RPMI7951 (cell line): ENCODE results near the gene SCN5A. TPM values are rescaled to one million over a fixed set of nuclear protein-coding genes. Genes with fewer than 3 reads are reported as not detected.

Experiments
- DNase-seq: peaks from one replicate; pipeline ENCODE4 v3.0.0-alpha.2; 2012; ENCODE audit warnings: low read depth
- total RNA-seq: library from RNA; depleted of rRNA; stranded (reverse); fragments of >200 nt; shearing (Covaris generic); gene quantifications from 2 replicates; pipeline ENCODE4 v1.2.3, GENCODE V29; 2014

Gene SCN5A
- total RNA-seq, 1 experiment from 2014 or later, result under 0.01 TPM

DNA sequence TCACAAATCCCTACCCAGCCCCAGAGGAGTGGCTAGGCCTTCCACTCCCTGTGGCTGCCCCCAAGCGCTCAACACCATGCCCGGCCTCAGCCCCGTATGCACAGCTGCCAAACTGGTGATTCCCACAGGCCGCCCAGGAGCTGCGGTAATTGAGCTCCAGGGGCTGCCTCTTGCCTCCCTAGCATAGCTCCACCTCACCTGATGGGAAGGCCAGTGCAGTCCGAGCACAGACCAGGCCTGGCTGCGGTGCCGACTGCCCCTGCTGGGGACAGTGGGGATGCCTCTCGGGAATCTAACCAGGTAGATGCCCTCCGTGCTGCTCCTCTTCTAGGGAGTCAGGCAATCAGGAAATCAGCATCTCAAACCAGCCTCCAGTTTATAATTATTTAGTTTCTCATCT lies 25.9 kb downstream of the SCN5A start:
- DNase-seq, result no peak

DNA sequence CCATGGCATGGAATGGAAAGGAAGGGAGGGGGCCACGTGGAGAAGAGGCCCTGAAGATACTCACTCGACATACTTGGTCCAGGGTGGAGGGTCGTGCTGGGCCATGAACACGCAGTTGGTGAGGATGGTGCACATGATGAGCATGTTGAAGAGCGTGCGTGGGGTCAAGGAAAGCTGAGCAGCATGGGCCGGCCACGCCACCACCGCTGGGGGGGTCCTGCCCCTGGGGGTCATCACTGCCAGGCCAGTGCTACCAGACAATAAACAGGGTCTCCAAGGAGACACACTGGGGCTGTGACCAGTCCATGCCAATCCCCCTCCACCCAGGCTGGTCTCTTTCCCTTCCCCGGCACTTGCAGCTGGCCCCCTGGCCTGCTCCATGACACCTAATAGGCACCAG lies 27.2 kb downstream of the SCN5A start:
- no peak for DNase-seq

DNA sequence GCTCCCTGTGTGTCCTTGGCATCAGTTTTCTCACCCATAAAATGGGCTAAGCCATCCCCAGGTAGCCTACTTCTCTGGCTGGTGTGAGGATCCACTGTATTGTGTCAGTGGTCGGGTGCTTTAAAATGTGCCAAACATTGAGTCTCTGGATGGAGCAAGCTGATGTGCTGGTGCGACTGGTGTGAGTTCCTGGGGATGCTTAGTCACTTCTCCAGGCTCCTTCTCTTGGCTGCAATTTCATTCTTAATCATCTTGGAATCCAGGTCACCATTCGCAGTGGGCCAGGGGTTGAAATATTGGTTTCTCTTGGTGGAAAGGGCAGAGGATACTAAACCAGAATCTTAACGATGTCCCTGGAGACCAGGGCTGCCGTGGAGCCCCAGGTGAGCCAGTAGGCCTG lies 29.3 kb downstream of the SCN5A start:
- no peak for DNase-seq

DNA sequence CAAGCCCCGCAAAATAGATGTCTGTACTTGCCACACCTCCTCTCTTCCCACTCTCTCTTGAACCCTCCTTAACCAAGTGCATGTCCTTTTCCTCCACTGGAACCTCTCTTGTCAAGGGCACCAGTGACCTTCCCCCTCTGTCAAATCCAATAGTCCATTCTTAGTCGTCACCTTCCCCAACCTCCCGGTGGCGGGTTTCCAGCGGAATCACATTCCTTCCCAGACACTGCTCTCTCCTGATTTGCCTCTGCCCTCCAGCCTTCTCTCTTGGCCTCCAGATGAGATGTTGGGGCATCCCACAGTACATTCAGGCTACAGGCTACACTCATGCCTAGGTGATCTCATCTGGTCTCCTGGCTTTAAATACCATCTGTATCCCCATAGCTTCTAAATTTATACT lies 31.1 kb downstream of the SCN5A start:
- no peak for DNase-seq

DNA sequence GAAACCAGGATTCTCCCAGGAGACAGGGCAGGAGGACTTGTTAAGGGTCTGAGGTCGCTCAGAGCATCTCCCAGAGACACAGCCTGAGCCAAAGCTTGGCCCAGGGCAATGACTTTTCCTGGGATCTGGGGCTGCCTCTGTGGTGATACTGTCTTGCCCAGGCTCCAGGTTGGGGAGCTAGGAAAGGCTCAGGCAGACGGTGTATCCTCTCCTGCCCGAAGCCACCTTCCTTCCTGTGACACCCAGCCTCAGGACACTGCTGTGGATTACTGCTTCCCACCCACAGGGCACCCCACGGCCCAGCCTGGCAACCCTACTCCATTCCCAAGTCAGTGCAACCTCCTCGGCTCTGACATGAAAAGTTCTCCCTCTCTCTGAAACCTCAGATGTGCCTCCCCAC lies 31.9 kb downstream of the SCN5A start:
- DNase-seq, result no peak

DNA sequence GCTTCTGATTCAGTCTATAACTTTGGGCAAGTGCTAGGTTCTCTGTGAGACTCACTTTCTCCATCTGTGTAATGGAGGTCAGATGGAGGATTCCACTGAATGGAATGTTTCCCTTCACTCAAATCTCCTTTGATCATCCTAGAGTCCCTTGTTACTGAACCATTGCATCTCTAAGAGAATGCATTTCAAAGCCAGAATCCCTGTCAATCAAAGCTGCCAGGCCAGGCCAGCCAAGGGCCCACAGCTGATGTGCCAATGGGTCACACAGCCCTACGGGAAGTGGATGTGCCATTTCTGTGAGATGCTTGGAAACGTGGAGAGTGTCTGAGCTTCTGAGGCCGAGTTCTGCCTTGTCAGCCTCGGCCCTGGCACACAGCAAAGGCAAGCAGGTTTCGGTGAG lies 32.4 kb downstream of the SCN5A start:
- DNase-seq, result no peak

DNA sequence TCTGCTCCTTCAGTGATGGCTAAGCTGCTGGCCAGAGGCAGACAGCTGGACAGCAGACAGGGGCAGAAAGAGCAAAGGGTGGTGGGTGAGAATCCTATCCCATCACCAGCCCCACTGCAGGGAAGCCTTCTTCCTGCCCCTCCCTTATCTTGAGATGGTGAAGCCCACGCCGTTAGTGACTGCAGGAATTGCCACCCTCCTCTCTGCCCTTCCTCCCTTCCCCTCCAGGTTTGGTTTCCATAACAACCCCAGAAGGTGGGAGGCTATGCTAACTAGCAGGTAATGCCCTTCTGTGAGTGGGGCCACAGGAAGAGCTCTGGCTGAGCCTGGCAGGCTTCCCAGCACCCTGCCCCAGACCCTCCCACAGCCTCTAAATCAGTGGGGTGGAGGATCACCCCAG lies 32.8 kb downstream of the SCN5A start:
- no peak for DNase-seq

DNA sequence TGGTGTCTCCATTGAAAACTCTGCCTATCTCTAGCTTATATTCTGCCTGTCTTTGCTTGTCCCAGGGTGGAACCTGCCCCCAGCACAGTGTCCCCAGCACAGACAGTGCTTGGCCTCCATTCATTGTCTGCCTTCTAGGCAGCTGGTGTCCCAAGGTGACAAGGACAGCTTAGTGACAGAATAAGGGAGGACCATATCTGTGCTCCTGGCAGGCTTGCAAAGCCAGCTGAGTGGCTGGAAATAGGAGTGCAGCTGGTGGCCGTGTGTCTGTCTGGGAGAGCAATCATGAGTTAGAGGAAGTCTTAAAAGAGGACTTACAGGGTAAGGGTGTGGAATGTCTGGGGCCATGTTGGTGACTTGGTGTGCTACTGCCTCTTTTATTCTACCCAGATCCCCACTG lies 33.4 kb downstream of the SCN5A start:
- DNase-seq, result no peak

DNA sequence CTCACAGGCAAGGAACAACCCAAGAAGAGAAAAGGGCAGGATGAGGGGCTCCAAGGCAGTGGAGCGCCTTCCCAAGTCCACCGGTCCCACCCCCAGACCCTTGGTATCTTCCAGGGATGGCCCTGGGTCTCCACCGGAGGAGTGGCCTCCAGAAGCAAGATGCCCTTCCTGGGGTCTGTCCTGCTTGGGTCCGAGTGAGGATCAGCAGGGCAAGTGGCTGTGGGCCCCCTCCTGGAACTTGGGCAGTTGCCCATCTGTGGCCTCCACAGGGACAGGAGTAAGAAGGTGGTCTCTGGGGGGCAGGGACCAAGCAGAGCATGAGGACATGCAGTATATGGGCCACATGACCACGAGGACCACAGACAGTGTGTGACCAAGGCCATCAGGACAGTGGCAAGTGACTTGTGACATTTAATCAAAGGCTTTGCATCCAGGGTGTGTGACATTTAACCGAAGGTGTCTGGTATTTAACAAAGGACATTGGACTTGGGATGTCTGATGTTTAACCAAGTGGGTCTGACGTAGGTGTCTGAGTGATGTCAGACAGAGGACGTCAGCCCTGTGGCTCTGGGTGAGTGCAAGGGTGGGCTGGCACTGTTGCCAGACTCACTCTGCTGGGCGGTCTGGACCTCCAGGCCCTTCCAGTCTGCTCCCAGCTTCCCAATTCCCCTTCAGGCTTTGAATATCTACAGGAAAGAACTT lies 34.7 kb downstream of the SCN5A start:
- no peak for DNase-seq

DNA sequence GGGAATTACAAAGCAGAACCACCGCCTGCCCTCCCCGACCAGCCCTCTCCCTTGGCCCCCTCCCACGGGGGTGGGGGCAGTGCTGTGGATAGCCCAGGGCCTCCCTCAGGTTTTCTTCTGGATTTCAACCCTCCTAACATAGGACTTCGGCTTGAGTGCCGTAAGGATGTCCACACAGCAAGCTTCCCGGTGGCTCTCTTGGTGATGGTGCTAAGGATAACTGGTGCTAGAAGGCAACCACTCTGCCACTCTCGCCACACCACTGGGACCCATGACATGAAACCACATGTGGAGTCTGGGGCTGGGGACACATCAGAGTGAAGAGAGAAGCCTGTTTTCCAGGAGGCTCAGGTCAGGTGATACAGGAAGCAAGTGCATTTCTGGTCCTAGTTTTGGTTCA lies 35.4 kb downstream of the SCN5A start:
- DNase-seq, result no peak

DNA sequence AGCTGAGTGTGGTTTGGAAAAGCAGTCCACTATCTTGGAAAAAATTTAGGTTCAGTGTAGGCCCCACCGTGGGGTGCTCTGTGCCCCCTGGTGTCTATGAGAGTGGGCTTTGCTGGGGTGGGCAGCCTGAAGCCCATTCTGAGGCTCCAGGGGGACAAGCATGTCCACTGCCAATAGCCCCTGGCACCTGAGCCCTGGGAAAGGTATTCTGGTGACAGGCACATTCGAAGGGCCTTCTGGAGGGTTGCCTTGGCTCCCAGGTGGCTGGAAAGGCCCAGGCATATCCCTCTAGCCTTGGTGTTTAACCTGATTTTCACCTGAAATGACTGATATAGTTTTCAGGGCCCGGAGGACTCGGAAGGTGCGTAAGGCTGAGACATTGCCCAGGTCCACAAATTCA lies 36.1 kb downstream of the SCN5A start:
- no peak for DNase-seq

DNA sequence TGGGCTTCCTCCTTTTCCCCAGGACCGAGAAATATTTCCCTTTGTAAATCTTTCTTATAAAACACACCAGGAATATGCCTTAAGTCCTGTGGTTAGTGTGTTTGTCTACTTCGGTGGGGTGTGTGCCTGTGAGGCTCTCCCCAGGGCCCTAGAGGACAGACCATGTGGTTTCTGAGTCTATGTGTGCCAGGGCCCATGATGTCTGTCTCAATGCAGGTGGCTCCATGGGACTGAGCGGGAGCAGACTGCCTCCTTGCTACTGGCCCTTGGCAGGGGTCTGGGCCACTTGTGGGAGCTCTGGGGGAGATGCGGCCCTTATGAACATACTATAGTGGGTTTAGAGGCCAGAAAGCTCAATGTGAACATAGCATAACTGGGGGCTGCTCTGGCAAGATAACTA lies 37.6 kb downstream of the SCN5A start:
- DNase-seq, result no peak

DNA sequence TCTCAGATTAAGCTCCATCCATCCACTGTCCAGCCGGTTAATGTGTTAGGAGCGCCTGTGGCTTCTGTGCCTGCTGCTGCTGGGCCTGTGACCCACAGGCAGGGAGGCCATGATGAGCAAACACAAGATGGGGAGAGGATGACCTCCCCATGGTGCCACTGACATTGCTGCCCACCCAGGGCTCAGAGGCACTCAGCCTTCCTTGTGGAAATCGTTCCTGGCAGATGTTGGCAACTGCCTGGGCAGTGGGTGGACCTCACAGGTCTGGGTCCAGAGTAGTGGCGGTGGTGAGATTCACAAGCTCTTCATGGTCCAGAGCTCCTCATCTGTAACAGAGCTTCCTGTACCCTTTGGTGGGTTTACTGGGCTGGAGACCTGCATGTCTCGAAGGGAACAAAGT lies 38.6 kb downstream of the SCN5A start:
- DNase-seq, result no peak

DNA sequence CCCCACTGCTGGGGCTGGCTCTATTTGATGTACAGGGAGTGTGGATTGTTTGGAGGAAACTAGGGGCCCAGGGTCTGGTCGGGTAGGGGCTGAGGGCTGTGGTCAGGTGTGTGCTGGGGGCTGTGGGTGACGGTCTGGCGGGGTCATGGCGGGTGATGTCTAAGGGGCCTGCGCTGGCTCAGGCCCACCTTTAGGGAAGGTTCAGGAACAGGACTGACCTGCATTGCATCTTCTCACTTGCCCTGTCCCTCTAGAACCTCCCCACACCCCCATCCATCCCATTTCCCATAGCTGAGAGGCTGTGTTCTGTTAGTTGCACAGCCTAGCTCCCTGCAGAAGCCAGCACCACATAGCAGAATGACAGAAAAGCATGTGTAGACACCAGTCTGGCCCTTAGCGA lies 39.1 kb downstream of the SCN5A start:
- no peak for DNase-seq

DNA sequence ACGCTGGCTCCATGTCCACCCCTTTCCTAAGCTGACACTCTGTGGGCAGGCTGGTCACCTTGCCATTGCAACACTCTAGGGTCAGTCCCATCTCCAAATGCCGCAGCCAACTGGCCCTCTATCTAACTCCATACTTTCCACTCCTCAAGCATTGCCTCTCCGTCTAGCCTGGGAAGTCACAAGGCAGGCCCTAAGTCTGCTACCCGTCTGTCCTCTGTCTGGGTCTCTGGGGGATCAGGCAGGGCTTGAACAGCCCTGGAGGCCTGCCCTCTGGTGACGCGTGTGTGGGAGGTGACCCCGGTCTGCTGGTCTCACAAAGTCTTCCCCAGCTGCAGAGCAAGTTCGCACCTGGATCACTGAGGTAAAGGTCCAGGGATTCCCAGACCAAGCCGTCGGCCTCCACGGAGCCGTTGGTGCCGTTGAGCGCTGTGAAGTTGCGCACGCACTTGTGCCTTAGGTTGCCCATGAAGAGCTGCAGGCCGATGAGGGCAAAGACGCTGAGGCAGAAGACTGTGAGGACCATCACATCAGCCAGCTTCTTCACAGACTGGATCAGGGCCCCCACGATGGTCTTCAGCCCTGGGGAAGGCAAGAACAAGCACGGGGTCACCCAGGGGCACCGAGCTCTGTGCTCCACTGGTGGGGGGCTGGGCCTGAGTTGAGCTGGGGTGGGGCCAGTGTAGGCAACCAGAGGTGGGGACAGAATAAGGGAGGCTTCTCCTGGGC lies 39.9 kb downstream of the SCN5A start:
- no peak for DNase-seq

DNA sequence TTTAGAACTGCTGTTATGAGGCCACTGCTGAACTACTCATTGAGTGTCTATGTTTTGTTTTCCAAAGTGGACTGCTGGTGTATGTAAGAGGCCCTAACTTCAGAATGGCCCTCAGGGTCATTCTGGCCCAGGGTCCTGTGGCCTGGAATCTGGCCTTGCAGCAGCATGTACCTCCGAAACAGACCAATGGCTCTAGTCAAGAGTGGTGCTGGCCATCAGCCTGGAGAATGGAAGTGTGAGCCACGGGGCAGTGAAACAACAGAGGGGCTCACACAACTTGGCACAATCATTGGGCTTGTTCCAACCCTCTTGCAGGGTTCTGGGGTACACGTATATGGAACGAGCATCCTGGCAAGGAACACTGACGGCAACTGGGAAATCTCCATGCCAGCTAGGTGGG lies 40.5 kb downstream of the SCN5A start:
- DNase-seq, result no peak

DNA sequence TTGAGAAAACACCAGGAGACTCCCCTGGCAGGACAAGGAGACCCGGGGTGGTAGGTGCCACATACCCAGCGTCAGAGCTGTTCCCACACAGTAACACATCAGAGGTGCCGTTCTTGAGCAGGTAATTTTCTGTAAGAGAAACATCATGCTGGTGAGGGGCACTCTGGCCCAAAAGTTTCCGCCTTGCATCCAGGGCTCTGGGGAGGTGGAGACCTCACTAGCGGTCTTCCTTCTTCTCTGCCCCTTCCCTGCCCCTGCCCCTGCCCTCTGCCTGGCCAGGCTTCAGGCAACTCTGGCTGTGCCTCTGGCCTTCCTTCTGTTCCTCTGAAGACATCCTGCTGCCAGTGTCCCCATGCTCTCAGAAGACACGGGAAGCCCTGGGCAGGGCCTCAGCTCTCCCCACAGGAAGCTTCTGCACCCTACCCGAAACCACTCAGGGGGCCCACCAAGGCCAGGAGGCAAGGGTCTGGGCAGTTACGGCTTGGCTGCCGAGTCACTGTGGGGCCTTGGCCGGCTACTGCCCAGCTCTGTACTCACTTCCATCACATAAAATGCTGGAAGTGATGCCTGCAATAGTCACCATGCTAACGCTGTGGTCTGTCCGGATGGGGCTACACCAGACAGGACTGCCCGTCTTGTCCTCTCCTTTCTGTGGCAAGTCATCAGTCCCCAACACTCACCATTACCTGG lies 41.3 kb downstream of the SCN5A start:
- no peak for DNase-seq

DNA sequence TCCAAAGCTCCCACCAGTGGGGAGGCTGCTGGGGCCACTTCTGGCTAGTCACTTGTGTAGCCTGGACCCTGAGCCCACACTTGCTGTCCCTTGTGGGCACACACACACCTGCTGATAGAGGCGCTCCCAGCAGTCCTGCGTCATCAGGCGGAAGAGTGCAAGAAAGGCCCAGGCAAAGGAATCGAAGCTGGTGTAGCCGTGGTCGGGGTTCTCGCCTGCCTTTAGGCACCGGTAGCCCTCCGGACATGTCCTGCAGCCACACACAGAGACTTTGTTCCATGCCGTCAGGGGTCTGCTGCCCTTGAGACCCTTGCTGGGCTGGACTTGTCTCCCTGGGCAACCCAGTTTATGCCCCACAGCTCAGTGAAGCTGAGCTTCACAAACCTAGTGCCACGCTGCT lies 42.9 kb downstream of the SCN5A start:
- no peak for DNase-seq

DNA sequence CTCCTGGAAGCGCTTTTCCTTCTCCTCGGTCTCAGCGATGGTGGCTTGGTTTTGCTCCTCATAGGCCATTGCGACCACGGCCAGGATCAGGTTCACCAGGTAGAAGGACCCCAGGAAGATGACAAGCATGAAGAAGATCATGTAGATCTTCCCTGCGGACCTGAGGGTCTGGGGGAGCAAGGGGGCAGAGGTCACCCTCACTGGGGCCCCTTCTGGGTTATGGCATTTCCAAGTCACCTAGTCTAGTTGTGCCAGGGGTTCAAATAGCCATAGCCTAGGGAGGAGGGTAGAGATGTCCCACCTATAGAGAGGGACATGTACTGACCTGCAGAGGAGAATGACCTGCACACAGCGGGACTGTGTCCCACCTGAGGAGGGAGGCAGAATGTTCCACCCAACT lies 43.5 kb downstream of the SCN5A start:
- DNase-seq, result no peak

DNA sequence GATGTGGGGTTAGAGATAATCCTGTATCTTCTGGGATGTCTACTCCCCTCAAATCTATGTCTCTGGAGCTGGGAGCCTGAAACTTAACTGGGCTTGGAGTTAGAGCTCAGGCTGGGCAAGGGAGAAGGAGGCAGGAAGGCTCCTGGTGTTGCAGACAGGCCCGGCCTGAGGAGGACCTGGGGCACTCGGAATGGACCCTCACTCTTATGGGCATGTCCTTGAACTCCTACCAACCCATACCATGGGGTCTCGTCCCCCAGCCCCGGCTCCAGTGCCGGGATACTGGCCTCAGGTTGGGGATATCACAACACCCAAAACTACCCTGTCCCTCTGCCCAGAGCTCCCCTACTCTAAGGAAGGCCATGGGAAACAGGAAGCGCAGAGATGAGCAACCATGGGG lies 45.2 kb downstream of the SCN5A start:
- no peak for DNase-seq

DNA sequence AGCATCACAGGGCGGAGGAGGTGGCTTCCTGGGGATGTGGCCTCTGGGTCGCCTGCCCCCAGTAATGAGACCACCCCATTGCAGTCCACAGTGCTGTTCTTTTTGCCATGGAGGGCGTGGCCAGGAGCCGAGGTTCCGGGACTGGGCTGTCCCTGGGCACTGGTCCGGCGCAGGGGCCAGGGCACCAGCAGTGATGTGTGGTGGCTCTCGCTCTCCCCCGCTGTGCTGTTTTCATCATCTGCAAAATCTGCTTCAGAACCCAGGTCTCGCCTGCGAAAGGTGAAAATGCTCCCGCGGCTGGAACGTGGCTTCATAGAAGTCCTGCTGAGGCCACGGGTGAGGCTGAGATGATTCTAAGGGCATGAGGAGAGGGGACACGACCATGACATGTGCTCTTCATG lies 45.8 kb downstream of the SCN5A start:
- DNase-seq, result no peak

DNA sequence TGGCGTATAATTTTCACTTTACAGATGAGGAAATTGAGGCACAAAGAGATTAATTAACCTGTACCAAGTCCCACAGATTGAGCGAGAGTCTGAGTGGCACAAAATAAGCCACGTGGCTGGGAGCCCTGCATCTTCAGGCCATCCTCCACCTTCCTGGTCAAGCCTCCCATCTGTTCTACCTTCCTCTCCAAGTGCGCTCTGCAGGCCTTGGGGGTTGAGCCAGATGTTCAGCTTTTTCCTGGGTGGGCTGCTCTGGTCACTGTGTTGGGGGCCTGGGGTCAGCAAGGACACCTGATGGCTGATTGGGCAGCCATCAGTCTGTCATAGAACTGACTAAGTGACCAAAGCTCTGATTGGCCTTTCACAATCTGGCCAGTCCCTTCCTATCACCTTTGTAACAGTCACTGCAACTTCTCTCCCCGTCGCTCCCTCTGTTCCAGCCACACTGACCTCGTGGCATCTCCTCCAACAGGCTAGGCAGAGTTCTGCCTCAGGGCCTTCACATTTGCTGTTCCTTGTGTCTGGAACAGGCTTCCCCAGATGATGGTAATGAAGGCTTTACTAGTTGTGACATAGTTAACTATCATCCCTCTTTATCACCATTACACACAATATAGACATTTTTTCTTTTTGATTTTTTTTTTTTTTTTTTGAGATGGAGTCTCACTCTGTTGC lies 46.8 kb downstream of the SCN5A start:
- DNase-seq, result no peak
